HG02759 (cell line): Measurements from ENCODE around the gene PLXNA4.

Source experiments
- ATAC-seq: cut with Tn5 transposase; IDR thresholded peaks from one replicate; pipeline ENCODE4 v1.9.1; 2021; ENCODE audit warnings: mild to moderate bottlenecking, moderate library complexity; ENCODE audit not compliant: unreplicated experiment

The PLXNA4 gene

DNA sequence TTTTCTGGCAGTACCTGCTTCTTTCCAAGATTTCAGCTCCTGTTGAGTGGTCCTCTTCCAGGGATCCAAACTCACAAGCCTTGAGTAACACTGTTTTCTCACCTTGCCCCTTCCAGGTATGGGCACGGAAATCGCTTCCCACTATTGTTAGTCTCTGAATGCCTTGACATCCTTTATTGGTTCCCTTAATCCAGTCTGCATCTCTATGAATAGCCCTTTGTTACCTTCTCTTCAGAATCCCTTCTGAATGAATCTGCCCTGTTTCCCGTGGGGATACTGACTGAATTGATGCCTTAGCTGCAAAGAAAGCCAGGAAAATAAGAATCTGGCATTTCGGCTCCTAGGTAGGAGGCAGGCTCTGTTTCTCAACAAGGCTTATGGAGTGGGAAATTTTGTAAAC is 467.7 kb downstream of the PLXNA4 start:
- ATAC-seq = no peak

DNA sequence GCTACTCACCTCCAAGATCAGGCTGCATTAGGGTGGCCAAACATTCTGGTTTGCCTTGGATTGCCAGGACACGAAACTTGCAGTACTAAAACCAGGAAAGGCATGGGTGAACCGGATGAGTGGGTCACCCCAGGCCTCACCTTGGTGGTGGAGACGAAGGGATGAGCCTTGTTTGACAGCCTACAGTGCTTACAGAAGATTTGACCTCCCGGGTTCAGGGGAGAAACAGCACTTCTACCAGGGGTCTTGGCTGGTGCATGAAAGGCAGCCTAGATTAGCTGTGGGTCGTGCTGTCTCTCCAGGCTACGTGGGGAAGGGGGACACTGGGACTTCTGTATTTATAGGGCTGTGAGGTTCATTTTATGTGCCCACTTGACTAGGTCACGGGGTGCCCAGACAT is 469.8 kb downstream of the PLXNA4 start:
- no peak for ATAC-seq

DNA sequence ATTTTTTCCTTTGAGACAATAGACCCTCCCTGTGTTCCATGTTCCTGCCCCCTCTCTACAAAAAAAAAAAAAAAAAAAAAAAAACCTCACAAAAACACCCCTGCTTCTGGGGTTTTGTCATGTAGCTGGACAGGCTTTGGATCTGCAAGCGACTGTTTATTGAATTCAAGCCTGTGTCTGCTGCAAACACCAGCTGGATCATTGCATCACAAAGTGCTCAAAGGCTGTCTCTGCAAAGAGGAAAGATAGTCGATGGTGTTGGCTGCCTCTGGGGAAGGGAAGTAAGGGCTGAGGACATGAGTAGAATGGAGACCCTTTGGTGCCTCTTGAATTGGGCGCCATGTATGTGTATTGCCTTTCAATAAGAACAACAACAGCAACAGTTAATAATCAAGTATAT is 471.2 kb downstream of the PLXNA4 start:
- ATAC-seq = no peak

DNA sequence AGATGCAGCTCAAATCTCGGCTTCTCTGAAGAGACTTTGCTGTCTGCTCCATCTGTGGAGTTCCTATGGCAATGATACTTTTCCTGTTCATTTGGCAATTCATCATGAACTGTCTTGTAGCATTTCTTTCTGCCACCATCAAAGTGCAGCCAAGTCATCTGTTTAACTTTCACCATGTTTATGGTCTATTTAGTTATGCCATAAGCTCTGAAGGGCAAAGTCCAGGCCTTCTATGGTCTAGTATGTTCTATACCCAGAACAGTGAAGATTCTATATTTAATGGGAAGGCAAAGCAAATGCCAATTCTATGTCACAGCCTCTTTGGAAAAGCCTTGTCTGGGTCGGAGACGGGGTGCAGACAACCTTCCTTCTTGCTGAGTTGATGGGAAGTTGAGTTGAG is 472.6 kb downstream of the PLXNA4 start:
- ATAC-seq = no peak

DNA sequence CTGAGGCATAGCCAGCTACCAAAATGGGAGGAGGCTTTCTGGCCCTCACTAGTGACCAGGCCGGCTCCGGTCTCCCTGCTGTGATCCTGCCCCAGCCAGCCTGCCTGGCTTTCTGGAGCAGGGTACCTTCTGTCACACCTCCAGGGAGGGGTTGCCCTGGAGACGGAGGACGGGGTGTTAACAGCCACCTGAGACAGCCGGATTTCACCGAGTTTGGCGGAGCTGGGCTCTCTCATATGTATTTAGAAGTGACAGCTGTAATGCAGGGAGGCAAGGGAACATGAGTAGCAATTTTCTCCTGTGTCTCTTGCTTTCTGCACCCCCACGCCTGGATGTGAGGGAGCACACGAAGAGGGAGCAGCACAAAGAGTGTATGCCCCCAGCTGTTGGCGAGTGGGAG is 473.3 kb downstream of the PLXNA4 start:
- no peak for ATAC-seq

DNA sequence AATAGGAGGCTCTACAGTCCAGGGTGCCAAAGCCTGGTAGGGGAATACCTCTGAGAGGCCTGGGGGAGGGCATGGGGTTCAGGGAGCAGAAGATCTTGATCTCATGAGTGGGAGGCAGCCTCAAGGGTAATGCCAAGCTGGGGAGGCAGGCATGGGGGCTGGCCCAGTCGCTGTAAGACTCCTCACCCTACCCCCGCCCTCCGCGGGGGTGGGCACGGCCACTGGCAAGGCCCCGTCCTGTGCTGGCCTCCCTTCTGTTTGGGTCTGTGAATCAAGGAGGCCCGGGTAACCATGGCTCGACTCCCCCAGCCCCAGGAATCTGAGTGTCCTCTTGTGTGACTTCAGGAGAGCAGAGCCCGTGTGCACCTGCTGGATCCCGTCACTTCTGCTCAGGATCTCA is 473.9 kb downstream of the PLXNA4 start:
- ATAC-seq = no peak

DNA sequence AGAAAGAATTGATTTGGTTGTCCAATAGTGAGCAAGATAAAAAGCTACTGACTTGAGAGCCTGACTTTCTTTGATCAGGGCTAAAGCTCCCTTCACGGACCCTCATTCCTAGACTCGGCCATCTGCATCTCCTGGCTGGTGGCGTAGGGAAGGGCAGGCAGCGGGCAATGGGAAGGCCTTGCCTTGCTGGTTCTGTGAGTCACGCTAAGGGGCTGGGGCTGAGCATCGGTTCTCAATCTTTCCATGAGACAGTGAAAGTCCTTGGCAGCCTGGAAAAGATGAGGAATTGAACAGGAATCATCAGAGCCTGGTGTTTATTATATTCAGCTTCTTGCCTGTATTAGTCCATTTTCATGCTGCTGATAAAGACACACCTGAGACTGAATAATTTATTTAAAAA is 475.3 kb downstream of the PLXNA4 start:
- ATAC-seq = no peak

DNA sequence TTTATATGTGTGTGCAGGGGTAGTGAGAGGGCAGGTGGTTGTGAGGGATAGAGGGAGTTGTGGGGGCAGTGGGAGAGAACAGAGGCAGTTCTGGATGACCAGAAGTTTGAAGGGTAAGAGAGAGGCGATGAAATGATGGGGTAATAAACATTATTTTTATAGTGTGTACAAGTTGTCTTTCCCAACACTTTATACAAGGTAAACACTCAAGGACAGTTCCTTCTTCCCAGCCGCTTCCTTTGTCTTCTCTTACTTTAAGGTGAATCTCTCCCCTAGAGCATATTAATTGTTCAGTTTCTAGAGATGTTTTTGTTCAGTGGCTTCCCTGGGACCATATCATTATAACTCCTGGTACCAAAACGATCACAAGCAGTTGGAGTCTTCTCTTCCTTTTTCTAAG is 475.8 kb downstream of the PLXNA4 start:
- ATAC-seq = no peak

DNA sequence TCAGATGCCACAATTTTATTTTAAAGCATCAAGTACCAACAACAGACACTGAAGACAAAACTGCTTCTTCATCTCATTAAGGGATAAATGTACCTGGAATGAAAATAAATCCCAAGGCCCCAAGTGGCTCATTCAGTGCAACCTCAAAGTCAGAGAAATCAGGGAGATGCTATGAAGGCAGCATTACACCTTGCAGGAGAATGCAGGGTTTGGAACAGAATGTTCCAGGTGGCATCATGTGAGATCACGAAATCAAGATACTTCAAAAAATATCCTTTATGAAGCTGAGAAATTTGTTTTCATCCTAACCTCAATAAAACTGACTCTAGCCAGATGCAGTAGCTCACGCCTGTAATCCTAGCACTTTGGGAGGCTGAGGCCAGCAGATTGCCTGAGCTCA is 477.1 kb downstream of the PLXNA4 start:
- no peak for ATAC-seq

DNA sequence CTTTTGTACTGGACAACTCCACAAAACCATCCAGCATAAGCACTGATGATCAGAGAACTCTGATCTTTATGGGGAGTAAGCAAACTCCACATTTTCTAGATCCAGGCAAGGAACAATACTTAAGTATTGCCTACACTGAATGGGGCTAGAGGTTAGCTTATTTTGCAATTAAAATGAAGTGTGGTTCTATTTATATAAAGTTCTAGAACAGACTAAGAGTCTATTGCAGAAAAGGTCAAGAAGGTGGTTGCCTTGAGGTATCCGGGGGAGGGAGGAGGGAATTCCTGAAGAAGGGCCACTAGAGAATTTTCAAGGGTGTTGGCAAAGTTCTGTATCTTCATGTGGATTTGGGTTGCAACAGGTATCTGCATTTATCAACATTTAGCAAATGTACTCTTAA is 477.9 kb downstream of the PLXNA4 start:
- no peak for ATAC-seq

DNA sequence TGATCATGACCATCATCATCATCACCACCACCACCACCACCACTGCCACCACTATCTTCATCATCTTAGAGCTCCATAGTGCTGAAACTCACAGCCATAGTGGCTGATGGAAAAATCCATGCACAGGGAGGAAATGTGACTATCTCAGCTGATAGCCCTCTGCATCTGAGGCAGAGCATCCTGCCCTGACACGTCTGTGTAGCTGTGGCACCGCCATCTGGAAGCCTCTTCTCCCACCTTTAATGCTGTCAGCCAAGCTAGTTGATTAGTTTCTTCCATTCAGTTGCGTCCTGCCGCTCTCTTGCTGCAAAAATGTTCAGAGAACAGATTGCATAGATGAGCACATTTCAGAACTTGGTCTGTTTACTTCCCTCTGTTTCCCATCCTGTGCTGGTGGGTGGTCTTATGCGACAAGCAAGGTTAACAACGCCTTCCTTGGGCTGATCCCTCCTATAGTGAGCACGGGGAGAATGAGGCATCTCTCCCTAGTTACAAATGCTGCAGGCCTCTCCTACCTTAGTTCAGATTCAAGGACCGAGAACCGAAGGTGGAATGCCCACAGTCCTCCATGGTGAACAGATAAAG is 478.6 kb downstream of the PLXNA4 start:
- no peak for ATAC-seq

DNA sequence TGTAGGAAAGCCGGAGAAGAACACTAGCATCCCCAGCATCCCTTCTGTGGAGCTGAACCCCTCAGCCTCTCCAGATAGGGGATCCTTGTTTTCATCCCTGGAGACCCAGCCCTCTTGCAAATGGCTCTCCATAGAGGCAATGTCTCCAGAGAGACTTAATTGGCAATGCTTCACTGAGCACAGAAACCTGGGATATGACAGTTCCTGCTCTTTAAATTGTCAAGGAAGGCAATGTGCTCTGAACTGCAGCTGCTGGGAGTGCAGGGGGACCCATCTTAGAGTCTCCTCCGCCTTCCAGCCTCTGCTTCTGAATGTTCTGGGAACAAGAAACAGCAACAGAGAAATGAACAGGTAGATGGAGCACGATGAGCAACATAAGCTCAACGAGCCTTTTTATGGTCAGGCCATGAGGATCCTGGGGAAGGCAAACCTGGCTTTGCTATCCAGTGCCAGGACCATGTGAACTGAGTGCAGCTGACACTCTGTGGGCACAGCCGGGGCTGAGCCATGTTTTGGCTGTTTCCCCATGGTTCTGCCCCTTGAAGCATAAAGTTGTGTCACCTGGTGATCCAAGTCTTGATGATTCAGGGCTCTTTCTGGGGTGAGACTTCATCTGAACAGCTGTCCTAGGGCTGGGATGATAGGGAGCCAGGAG is 481.0 kb downstream of the PLXNA4 start:
- no peak for ATAC-seq

DNA sequence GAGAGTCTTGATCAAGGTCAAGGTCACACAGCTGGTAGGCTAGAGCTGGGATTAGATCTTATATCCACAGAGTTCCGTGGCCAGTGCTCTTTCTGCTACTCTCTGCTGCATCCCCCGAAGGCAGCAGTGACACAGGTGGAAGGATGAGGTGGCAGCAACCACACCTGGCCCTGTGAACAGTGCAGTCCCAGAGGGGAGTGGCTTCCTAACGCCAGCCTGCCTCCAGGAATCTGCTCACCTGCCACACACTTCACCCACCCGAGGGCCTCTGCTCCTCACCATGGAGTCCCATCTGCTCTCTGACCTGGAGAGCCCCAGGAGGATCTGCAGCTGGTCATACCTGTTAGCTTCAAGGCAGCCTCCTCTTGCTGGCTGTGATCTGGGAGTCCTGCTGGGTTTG is 484.2 kb downstream of the PLXNA4 start:
- no peak for ATAC-seq

DNA sequence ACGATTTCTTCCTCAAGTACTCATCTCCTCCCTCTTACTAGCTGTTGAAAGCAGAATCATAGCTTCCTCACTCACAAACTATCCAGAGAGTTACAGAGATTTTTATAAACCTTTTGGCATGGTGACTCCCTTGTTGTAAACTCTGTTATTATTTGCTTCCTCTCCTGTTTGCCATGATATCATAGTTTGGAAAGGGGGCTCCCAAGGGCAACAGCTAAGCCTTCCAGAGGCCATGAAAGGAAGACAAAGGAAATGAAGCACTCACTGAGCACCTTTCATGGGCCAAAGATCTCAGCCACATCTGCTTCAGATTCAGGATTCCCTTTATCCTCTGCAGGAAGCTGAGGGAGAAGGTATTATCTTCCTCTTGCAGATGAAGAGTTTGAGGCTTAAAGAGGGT is 484.6 kb downstream of the PLXNA4 start:
- ATAC-seq = no peak

DNA sequence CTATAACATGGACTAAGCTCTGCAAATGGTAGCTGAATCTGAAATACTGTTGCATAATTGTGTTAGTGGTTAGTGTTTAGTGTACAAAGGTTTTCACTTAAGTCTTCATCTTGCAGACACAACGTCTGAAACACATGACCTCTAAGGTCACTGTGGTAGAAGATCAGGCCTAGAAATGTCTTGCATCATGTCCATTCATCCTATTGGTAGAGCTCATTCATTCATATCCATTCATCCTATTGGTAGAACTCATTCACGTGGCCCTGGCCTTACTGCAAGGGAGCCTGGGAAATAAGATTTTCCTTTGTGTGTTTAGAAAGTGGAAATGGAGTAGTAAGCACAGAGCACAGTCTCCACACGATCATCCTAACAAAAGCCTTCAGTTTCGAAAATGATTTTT is 485.8 kb downstream of the PLXNA4 start:
- no peak for ATAC-seq

DNA sequence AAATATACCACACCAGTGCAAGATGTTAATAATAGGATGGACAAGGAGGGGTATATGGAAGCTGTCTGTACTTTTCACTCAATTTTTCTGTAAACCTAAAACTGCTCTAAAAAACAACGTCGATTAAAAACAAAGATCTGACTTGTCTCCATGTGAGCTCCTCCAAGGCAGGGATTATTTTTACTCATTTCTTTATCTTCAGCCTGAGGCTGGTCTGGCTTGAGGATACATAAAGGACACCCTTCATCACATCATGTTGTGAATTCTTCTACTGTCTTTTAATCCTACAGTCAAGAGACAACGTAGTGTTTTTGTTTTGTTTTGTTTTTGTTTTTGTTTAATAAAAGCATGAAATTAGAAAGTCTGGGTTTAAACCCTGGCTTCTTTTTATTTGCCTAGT is 486.9 kb downstream of the PLXNA4 start:
- ATAC-seq = no peak

DNA sequence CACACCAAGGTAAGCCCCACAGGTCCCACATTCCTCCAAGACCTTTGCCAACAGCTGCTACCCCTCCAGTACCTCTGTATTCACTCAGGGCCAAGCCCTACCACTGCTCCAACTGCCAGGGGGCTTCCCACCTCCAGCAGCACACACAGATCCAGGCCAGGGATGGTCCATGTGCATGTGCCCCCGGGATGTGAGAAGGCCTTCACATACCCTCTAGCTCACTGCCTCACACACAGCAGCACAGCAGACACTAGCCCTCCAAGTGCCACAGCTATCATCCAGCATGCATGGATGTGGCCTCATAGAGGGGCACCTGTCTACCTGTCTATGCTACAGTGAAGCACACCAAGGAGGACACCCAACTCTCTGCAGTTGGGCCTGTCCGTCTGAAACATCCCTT is 488.8 kb downstream of the PLXNA4 start:
- no peak for ATAC-seq

DNA sequence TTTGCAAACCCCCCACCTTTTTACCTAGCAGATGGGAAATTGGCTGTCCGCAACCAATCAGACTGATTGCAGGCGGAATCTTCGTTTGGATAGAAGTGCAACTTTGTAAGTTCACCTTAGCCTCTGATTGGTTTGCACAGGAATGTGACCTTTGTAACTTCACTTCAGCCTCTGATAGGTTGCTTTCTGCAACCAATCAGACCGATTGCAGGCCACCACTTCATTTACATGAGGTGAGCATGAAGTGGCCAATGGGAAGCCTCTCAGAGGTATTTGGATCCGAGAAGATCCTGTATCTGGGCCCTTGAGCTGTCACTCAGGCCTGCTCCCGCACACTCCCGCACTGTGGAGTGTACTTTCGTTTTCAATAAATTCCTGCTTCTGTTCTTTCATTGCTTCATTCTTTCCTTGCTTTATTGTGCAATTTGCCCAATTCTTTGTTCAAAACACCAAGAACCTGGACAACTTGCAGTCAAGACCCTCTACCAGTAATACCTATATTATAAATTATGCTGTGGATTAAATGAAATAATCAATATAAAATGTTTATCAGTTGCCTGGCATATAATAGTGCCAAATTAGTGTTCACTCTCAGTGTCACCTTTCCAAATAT is 491.4 kb downstream of the PLXNA4 start:
- ATAC-seq = no peak

DNA sequence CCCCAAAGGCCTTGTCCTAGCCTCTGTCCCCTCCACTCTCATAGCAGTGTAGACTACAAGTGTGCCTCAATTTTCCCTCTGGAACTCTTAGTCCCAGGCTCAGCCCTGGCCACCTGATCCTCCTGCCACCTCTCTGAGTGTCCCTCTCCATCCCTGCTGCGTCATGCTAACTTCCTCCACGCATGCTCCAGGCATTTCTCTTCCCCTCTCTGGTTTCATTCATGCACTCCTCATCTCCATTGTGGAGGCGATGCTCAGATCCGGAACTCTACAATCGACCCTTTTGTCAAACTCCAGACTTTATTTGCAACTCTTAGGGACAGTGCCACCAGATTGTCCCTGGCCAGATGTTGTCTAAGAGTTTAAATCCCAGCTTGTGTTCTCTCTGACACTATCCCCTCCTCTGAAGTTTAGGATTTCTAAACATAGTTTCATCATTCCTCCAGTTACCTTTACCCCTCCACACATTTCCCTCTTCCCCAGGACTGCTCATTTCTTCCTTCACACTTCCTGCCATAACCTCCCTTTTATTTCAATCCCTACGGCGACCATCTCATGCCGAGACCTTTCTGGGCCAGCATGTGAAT is 492.6 kb downstream of the PLXNA4 start:
- ATAC-seq = no peak

DNA sequence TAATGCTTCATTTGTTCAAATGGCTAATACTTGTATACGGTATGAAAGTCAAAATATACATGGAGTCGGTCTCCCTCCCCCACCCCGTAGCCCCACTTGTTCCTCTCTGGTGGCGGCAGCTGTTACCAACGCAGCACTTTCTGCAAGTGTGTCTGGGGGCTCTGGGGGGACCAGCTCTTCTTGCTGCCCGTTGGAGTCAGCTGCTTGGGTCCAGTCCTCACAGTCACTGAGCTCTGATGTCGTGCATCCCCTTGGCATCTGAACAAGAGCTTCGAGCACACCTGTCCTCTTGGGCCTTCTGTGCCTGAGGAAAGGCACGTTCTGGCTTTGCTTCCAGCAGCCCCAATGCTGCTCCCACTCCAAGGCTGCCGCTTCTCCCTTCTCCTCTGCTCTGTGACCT is 493.1 kb downstream of the PLXNA4 start:
- ATAC-seq = no peak

DNA sequence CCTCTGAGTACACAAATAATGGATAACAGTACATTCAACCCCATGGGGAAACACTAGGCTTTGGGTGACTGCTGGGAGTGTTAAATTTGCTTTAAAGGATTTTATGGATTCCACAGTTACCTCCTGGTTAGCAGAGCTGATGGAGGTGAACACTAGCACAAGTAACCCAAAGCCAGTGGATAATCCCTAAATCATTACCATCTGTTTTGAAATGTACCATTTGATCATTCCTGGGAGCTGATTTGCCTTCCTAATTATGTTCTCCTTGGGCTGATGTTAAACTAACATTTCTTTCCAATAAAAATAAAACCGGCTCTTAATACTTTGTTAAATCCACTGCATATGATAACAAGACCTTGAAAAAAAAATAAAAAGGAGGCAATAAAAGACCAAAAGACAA is 493.9 kb downstream of the PLXNA4 start:
- ATAC-seq = no peak

DNA sequence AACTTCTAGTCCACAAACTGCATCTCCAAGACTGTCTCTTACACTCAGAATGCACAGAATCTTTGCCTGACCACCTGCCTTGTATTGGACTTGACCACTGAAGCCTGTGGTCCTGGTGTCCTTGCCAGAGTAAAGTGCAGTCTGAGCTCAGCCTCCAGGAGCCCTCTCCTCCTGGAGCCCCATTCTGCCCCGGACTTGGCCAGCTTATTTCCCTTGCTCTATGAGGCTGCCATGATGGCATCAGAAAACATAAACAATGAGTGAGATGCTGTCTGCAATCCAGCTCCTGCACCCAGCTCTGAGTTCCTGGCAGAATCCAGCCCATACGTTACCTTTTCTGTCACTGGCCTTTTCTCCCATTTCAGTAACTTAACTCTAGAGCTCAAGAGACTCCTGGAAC is 494.6 kb downstream of the PLXNA4 start:
- ATAC-seq = no peak
